ENCODE measurements around the gene CA9.

DNA sequence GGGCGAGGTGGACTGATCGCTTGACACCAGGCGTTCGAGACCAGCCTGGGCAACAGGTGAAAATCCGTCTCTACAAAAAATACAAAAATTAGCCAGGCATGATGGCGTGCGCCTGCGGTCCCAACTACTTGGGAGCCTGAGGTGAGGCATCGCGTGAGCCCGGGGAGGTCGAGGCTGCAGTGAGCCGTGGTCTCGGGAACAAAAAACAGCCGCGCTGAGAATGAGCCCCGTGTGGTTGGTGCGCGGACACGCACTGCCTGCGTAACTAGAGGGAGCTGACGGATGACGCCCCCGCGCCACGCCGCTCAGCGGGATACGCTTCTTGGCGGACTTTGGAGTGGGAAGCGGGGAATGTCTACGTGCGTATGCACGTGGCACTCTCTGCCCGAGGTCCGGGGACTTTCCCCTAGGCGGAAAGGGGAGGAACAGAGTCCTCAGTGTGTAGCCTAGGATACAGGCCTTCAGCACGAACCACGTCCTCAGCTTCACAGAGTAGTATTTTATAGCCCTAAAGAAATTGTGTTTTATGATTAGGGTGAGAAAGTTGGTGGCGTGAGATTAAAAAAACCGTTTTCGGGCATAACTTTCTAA, 16.1 kb upstream of the CA9 start, which contains the start of gene RMRP:
- TF ChIP-seq, protein P1, sequence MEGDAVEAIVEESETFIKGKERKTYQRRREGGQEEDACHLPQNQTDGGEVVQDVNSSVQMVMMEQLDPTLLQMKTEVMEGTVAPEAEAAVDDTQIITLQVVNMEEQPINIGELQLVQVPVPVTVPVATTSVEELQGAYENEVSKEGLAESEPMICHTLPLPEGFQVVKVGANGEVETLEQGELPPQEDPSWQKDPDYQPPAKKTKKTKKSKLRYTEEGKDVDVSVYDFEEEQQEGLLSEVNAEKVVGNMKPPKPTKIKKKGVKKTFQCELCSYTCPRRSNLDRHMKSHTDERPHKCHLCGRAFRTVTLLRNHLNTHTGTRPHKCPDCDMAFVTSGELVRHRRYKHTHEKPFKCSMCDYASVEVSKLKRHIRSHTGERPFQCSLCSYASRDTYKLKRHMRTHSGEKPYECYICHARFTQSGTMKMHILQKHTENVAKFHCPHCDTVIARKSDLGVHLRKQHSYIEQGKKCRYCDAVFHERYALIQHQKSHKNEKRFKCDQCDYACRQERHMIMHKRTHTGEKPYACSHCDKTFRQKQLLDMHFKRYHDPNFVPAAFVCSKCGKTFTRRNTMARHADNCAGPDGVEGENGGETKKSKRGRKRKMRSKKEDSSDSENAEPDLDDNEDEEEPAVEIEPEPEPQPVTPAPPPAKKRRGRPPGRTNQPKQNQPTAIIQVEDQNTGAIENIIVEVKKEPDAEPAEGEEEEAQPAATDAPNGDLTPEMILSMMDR (conservative IDR thresholded peaks at IDR 0.05) = no peak
- no peak for TF ChIP-seq ZFX (IDR thresholded peaks at IDR 0.05)

Measured in C4-2B (cell line).